Stimulated activated memory B cell treated with anti-CD40 and anti-IgM and Interleukin-4, amounts not matched to agents 10 μg/mL and 1 μg/mL and 100 μg/mL, for 72 hours (primary cell): Measurements from ENCODE around the gene CAMK2G.
A peak's percentile ranks its signal among the peaks of the same experiment; 100 is the strongest.
"Not testable (repeated sequence)": the region's sequence is repeated elsewhere in the genome, so short reads cannot be mapped to it uniquely, and the experiment has no call there.

ENCODE experiments used
- ATAC-seq: fragments of 150-1000 bp; cut with Tn5 transposase; 2 replicates; pipeline ENCODE4 v1.10.0; 2021
- H3K27ac Mint-ChIP-seq: one replicate; pipeline ENCODE4 v1.8.0; 2022; ENCODE audit warnings: mild to moderate bottlenecking, mixed read lengths
- H3K27me3 Mint-ChIP-seq: one replicate; pipeline ENCODE4 v1.8.0; 2022; ENCODE audit warnings: mixed read lengths
- H3K36me3 Mint-ChIP-seq: one replicate; pipeline ENCODE4 v1.8.0; 2022; ENCODE audit warnings: mixed read lengths
- H3K4me1 Mint-ChIP-seq: one replicate; pipeline ENCODE4 v1.8.0; 2022; ENCODE audit warnings: mixed read lengths
- H3K4me3 Mint-ChIP-seq: one replicate; pipeline ENCODE4 v1.8.0; 2022; ENCODE audit warnings: mild to moderate bottlenecking, moderate library complexity, mixed read lengths
- H3K9me3 Mint-ChIP-seq: one replicate; pipeline ENCODE4 v1.8.0; 2022; ENCODE audit warnings: mixed read lengths

The CAMK2G gene

GRCh38 chr10:73874267-73875138 lies at the start of gene CAMK2G:
Gene CAMK2G (minus strand): TSS chr10:73874555. CDS start chr10:73874461, 94 bp downstream.
- peaks cover 5% of the 10 kb centered on the region for H3K36me3 Mint-ChIP-seq
- peak within 1 kb of the TSS; percentile 89 for H3K4me3 Mint-ChIP-seq
- no peaks in the 10 kb centered on the region for H3K9me3 Mint-ChIP-seq
- H3K27me3 Mint-ChIP-seq, result no peaks in the 10 kb centered on the region
- peak; percentile 93 for ATAC-seq
- H3K4me1 Mint-ChIP-seq, result peaks cover 49% of the 10 kb centered on the region
- peak within 1 kb of the TSS; percentile 79 for H3K27ac Mint-ChIP-seq

- Mint-ChIP-seq H3K36me3 (no peaks in the 10 kb centered on the region), H3K4me1 (peaks cover 24% of the 10 kb centered on the region), H3K4me3 (no peak overlapping the region), H3K27me3 (no peaks in the 10 kb centered on the region), H3K9me3 (peaks cover 4% of the 10 kb centered on the region), H3K27ac (no peak overlapping the region)
- ATAC-seq, result no peak
These were observed 48.4 kb upstream of the CAMK2G start for GRCh38 chr10:73922864-73923133.

DNA sequence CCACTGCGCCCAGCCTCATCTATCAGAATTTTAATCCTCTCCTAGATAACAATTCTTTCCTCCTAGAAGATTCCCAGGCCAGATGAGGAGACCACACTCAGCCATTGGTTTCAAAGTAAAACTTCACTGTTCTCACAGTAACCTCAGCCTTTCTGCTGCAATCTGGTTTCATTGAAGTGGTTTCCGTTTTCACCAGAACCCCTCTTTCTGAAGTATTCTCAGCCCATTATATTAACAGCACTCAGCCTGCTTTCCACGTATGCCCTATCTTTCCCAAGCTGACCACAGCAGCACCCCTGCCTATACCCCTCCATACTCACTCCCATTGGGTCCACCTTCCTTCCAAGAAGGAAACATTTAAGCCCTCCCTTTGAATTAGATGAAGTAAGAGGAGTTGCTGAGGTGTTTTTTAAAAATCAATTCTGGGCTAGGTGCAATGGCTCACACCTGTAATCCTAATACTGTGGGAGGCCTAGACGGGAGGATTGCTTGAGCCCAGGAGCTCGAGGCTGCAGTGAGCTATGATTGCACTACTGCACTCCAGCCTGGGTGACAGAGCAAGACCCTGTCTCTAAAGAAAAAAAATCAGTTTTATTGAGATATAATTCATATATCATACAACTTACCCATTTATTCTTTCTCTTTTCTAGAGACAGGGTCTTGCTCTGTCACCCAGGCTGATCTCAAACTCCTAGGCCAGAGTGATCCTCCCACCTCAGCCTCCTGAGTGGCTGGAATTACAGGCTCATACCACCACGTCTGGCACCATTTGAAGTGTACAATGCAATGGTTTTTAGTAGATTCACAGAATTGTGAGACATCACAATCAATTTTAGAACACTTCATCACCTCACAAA lies 47.9 kb upstream of the CAMK2G start:
- H3K27me3 Mint-ChIP-seq, result no peaks in the 10 kb centered on the region
- ATAC-seq, result no peak
- H3K9me3 Mint-ChIP-seq, result peaks cover 4% of the 10 kb centered on the region
- no peaks in the 10 kb centered on the region for H3K36me3 Mint-ChIP-seq
- no peak overlapping the region for H3K4me3 Mint-ChIP-seq
- H3K27ac Mint-ChIP-seq, result no peak overlapping the region
- peaks cover 24% of the 10 kb centered on the region for H3K4me1 Mint-ChIP-seq

GRCh38 chr10:73920089-73920488 lies 45.7 kb upstream of the CAMK2G start:
- peaks cover 22% of the 10 kb centered on the region for H3K4me1 Mint-ChIP-seq
- H3K9me3 Mint-ChIP-seq, result peaks cover 4% of the 10 kb centered on the region
- H3K27me3 Mint-ChIP-seq, result no peaks in the 10 kb centered on the region
- H3K4me3 Mint-ChIP-seq, result no peak overlapping the region
- ATAC-seq, result peak; percentile 75
- no peaks in the 10 kb centered on the region for H3K36me3 Mint-ChIP-seq
- peak overlapping the region; percentile 73 for H3K27ac Mint-ChIP-seq

DNA sequence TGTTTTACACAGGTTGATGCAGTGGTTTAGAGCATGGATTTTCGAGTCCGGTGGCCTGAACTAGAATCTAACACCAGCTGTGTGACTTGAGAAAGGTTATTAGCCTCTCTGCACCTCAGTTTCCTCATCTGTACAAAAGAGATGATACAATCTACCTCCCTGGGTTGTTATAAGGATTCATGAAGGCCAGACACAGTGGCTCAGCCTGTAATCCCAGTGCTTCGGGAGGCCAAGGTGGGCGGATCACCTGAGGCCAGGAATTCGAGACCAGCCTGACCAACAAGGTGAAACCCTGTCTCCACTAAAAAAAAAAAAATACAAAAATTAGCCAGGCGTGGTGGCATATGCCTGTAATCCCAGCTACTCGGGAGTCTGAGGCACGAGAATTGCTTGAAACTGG lies 45.1 kb upstream of the CAMK2G start:
- not testable (repeated sequence) for ATAC-seq
- peak overlapping the region; percentile 73 for H3K27ac Mint-ChIP-seq
- peaks cover 16% of the 10 kb centered on the region for H3K4me1 Mint-ChIP-seq

GRCh38 chr10:73917566-73918305 lies 43.4 kb upstream of the CAMK2G start:
- peaks cover 4% of the 10 kb centered on the region for H3K9me3 Mint-ChIP-seq
- no peak for ATAC-seq

More for the DNA sequence above, 45.1 kb upstream of the CAMK2G start:
- not testable (repeated sequence) for H3K36me3 Mint-ChIP-seq, H3K9me3 Mint-ChIP-seq, H3K27me3 Mint-ChIP-seq, H3K4me3 Mint-ChIP-seq

GRCh38 chr10:73916761-73917470 lies 42.6 kb upstream of the CAMK2G start:
- ATAC-seq, result no peak
- no peak overlapping the region for H3K27ac Mint-ChIP-seq

More at GRCh38 chr10:73917566-73918305, 43.4 kb upstream of the CAMK2G start:
- Mint-ChIP-seq H3K4me3 (no peak overlapping the region), H3K36me3 (no peaks in the 10 kb centered on the region), H3K27ac (no peak overlapping the region), H3K27me3 (no peaks in the 10 kb centered on the region), H3K4me1 (peaks cover 15% of the 10 kb centered on the region)

GRCh38 chr10:73915206-73915851 lies 41.0 kb upstream of the CAMK2G start:
- ATAC-seq, result no peak
- Mint-ChIP-seq H3K36me3 (no peaks in the 10 kb centered on the region), H3K27ac (no peak overlapping the region), H3K27me3 (peaks cover 7% of the 10 kb centered on the region), H3K4me1 (peaks cover 28% of the 10 kb centered on the region), H3K9me3 (peaks cover 4% of the 10 kb centered on the region), H3K4me3 (no peak overlapping the region)

More at GRCh38 chr10:73916761-73917470, 42.6 kb upstream of the CAMK2G start:
- peaks cover 4% of the 10 kb centered on the region for H3K9me3 Mint-ChIP-seq
- H3K27me3 Mint-ChIP-seq, result no peaks in the 10 kb centered on the region
- peaks cover 16% of the 10 kb centered on the region for H3K4me1 Mint-ChIP-seq
- no peak overlapping the region for H3K4me3 Mint-ChIP-seq
- no peaks in the 10 kb centered on the region for H3K36me3 Mint-ChIP-seq

GRCh38 chr10:73914036-73914435 lies 39.7 kb upstream of the CAMK2G start:
- ATAC-seq, result no peak
- H3K27ac Mint-ChIP-seq, result no peak overlapping the region
- H3K9me3 Mint-ChIP-seq, result peaks cover 4% of the 10 kb centered on the region
- peaks cover 7% of the 10 kb centered on the region for H3K27me3 Mint-ChIP-seq
- H3K4me3 Mint-ChIP-seq, result no peak overlapping the region
- H3K4me1 Mint-ChIP-seq, result peaks cover 35% of the 10 kb centered on the region
- H3K36me3 Mint-ChIP-seq, result no peaks in the 10 kb centered on the region

DNA sequence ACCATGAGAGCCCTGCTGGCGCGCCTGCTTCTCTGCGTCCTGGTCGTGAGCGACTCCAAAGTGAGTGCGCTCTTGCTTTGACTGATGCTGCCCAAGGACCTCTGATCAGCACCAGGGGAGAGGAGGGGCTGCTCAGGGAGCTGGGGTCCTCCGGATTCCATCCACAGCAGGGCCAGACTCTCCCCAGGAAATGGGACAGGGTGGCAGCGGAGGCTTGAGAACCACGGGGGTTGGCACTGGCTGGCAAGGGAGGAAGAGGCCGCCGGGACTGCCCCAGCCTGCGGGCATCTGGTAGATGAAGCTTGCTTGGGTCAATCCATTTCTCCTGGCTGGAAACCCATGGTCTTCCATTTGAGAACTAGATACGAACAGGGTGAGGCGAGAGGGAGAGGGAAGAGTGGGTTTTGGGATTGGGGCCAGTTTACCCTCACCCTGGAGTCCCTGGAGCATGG lies 37.2 kb upstream of the CAMK2G start:
- H3K27me3 Mint-ChIP-seq, result peaks cover 7% of the 10 kb centered on the region
- no peak for ATAC-seq

GRCh38 chr10:73910764-73911552 lies 36.6 kb upstream of the CAMK2G start, which contains the start of gene PLAU:
Gene PLAU (plus strand): TSS chr10:73911132. CDS start chr10:73911556, 424 bp downstream.
- Mint-ChIP-seq H3K4me1 (peaks cover 47% of the 10 kb centered on the region), H3K27me3 (peaks cover 7% of the 10 kb centered on the region), H3K36me3 (no peaks in the 10 kb centered on the region), H3K4me3 (peak within 1 kb of the TSS; percentile 89), H3K27ac (peak within 1 kb of the TSS; percentile 57), H3K9me3 (no peaks in the 10 kb centered on the region)
- peak; percentile 66 for ATAC-seq

More for the DNA sequence above, 37.2 kb upstream of the CAMK2G start:
- Mint-ChIP-seq H3K4me3 (peak overlapping the region; percentile 89), H3K4me1 (peaks cover 48% of the 10 kb centered on the region), H3K9me3 (no peaks in the 10 kb centered on the region), H3K36me3 (no peaks in the 10 kb centered on the region), H3K27ac (peak overlapping the region; percentile 57)

GRCh38 chr10:73910401-73910763 lies 36.0 kb upstream of the CAMK2G start:
- peaks cover 11% of the 10 kb centered on the region for H3K27me3 Mint-ChIP-seq
- peak; percentile 45 for ATAC-seq

GRCh38 chr10:73909540-73910115 lies 35.3 kb upstream of the CAMK2G start:
- peaks cover 15% of the 10 kb centered on the region for H3K27me3 Mint-ChIP-seq
- H3K27ac Mint-ChIP-seq, result peak overlapping the region; percentile 64
- H3K4me3 Mint-ChIP-seq, result no peak overlapping the region
- H3K9me3 Mint-ChIP-seq, result no peaks in the 10 kb centered on the region
- H3K36me3 Mint-ChIP-seq, result no peaks in the 10 kb centered on the region
- peaks cover 47% of the 10 kb centered on the region for H3K4me1 Mint-ChIP-seq
- ATAC-seq, result no peak

More at GRCh38 chr10:73910401-73910763, 36.0 kb upstream of the CAMK2G start:
- Mint-ChIP-seq H3K9me3 (no peaks in the 10 kb centered on the region), H3K36me3 (no peaks in the 10 kb centered on the region), H3K27ac (peak overlapping the region; percentile 18), H3K4me1 (peaks cover 47% of the 10 kb centered on the region), H3K4me3 (peak overlapping the region; percentile 82)
